ENCODE results near the gene EPHA1.

EPHA1 gene

GRCh38 chr7:143388051-143388450 lies 20.6 kb downstream of the EPHA1 start:
- DNase-seq = no peak

- DNase-seq = no peak
Observed at GRCh38 chr7:143387156-143387975, 21.3 kb downstream of the EPHA1 start.

- peak; percentile 72 to 73 for DNase-seq
Observed at GRCh38 chr7:143385891-143386781, 22.5 kb downstream of the EPHA1 start.

- peak; percentile 64 to 65 for DNase-seq
Observed at GRCh38 chr7:143384661-143385631, 23.7 kb downstream of the EPHA1 start.

GRCh38 chr7:143384148-143384547 lies 24.5 kb downstream of the EPHA1 start:
- no peak for DNase-seq

- DNase-seq = no peak
Observed at GRCh38 chr7:143383642-143383957, 25.1 kb downstream of the EPHA1 start.

- no peak for DNase-seq
Observed at GRCh38 chr7:143382791-143383641, 25.6 kb downstream of the EPHA1 start.

- no peak for DNase-seq
Observed at GRCh38 chr7:143382126-143382790, 26.4 kb downstream of the EPHA1 start.

GRCh38 chr7:143381427-143382125 lies 27.1 kb downstream of the EPHA1 start:
- DNase-seq = no peak

GRCh38 chr7:143380646-143381426 lies 27.8 kb downstream of the EPHA1 start, which contains the start of gene ZYX:
Gene ZYX, plus strand, starts transcription at chr7:143381345. Its CDS starts 227 bp downstream, at chr7:143381572.
- DNase-seq = peak; percentile 84 to 88

GRCh38 chr7:143380260-143380645 lies 28.4 kb downstream of the EPHA1 start:
- DNase-seq = peak; percentile 84 to 85

GRCh38 chr7:143379611-143380259 lies 28.9 kb downstream of the EPHA1 start:
- no peak for DNase-seq

GRCh38 chr7:143376396-143376795 lies 32.3 kb downstream of the EPHA1 start:
- no peak for DNase-seq

- DNase-seq = peak; percentile 82
Observed at GRCh38 chr7:143375298-143376034, 33.2 kb downstream of the EPHA1 start.

- DNase-seq = peak; percentile 29
Observed at GRCh38 chr7:143374561-143374960, 34.1 kb downstream of the EPHA1 start.

- DNase-seq = no peak
Observed at GRCh38 chr7:143373255-143373794, 35.3 kb downstream of the EPHA1 start.

- DNase-seq = peak; percentile 95
Observed at GRCh38 chr7:143372070-143372469, 36.6 kb downstream of the EPHA1 start.

Measured in AML-193 (cell line).